ENCODE results near the gene UBE2K.

The UBE2K gene

DNA sequence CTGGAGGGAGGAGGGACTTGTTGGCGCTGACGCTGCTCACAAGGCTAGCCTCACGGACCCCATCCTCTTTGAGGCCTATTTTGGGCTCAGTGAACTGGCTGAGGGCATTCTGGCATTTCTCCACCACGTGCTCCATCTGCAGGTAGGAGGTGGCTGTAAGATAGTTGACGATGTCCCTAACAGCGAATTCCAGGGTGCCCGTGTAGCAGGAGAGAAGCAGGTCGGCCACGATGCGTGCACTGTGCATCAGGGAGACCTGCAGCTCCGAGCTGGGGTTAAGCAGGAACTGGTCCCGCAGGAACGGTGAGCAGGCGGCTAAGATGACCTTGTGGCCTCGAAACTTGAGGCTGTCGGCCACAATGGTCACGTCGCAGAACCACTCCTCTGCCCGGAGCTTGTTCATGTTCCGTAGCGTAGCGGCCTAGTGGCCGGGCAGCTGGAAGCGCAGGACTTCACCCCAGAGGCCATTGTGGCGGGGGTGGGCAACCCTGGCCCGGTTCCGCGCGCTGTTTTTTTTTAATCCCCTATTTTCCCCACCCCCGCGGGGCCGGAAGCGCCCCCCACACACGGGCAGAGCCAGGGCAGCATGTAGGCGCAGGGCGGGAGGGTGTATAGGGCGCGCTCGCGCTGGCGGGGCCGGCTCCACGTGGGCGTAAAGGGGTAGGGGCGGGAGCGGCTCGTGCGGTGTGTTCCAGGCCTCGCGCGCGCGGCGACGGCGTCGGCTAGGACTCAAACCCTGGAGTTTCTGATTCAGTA, 73.2 kb downstream of the UBE2K start:
- TF ChIP-seq TAF1 (IDR thresholded peaks at IDR 0.05; ENCODE audit: borderline replicate concordance, insufficient read depth, low read length) (no peak), SIN3A (IDR thresholded peaks at IDR 0.05; ENCODE audit: borderline replicate concordance, insufficient read depth, low read length) (no peak), FOXP2 (optimal IDR thresholded peaks at IDR 0.05; ENCODE audit: borderline replicate concordance, extremely low read depth, extremely low read length, insufficient read depth) (no peak), POLR2AphosphoS5 (IDR thresholded peaks at IDR 0.05; ENCODE audit: low read depth, low read length) (no peak)
- TF ChIP-seq, protein P1, sequence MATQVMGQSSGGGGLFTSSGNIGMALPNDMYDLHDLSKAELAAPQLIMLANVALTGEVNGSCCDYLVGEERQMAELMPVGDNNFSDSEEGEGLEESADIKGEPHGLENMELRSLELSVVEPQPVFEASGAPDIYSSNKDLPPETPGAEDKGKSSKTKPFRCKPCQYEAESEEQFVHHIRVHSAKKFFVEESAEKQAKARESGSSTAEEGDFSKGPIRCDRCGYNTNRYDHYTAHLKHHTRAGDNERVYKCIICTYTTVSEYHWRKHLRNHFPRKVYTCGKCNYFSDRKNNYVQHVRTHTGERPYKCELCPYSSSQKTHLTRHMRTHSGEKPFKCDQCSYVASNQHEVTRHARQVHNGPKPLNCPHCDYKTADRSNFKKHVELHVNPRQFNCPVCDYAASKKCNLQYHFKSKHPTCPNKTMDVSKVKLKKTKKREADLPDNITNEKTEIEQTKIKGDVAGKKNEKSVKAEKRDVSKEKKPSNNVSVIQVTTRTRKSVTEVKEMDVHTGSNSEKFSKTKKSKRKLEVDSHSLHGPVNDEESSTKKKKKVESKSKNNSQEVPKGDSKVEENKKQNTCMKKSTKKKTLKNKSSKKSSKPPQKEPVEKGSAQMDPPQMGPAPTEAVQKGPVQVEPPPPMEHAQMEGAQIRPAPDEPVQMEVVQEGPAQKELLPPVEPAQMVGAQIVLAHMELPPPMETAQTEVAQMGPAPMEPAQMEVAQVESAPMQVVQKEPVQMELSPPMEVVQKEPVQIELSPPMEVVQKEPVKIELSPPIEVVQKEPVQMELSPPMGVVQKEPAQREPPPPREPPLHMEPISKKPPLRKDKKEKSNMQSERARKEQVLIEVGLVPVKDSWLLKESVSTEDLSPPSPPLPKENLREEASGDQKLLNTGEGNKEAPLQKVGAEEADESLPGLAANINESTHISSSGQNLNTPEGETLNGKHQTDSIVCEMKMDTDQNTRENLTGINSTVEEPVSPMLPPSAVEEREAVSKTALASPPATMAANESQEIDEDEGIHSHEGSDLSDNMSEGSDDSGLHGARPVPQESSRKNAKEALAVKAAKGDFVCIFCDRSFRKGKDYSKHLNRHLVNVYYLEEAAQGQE (IDR thresholded peaks at IDR 0.05; ENCODE audit: insufficient read depth in 1 of 2, low read depth in 2 of 2, low read length in 2 of 2) = no peak

DNA sequence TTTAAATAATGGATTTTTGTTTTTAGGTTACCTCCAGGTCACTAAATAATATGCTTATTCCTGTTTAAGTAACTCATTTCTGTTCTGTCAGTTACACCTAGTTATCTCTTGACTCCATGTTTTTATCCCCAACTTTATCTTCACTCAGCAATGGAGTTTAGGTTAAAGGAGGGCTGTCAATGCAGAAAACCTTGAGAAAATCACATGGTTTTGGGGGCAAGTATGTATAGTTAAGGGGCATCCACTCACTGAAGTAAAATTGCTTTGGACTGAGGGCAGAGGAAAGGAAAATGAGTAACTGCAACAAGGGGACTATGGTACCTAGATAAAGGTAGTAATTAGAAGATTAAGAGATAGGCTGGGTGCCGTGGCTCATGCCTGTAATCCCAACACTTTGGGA, 87.1 kb downstream of the UBE2K start:
- TF ChIP-seq FOXP2 (optimal IDR thresholded peaks at IDR 0.05; ENCODE audit: borderline replicate concordance, extremely low read depth, extremely low read length, insufficient read depth) (no peak), TAF1 (IDR thresholded peaks at IDR 0.05; ENCODE audit: borderline replicate concordance, insufficient read depth, low read length) (no peak), SIN3A (IDR thresholded peaks at IDR 0.05; ENCODE audit: borderline replicate concordance, insufficient read depth, low read length) (no peak), POLR2AphosphoS5 (IDR thresholded peaks at IDR 0.05; ENCODE audit: low read depth, low read length) (no peak)
- TF ChIP-seq, protein P1 (IDR thresholded peaks at IDR 0.05; ENCODE audit: insufficient read depth in 1 of 2, low read depth in 2 of 2, low read length in 2 of 2) = no peak

DNA sequence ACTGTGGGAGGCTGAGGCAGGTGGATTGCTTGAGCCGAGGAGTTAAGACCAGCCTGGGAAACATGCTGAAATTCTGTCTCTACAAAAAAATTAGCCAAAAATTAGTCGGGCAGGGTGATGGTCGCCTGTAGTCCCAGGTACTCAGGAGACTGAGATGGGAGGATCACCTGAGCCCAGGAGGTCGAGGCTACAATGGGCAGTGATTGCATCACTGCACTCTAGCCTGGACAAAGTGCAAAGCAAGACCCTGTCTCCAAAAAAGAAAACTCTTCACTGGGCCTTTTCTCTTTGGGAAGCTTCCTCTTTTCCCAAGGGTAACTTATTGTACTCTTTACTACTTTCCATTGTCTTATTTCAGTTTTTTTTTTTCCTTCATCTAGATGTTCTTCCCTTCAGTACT, 88.9 kb downstream of the UBE2K start:
- TF ChIP-seq, protein P1 (IDR thresholded peaks at IDR 0.05; ENCODE audit: insufficient read depth in 1 of 2, low read depth in 2 of 2, low read length in 2 of 2) = no peak
- no peak for TF ChIP-seq SIN3A (IDR thresholded peaks at IDR 0.05; ENCODE audit: borderline replicate concordance, insufficient read depth, low read length)
- TF ChIP-seq TAF1 (IDR thresholded peaks at IDR 0.05; ENCODE audit: borderline replicate concordance, insufficient read depth, low read length) = no peak
- no peak for TF ChIP-seq POLR2AphosphoS5 (IDR thresholded peaks at IDR 0.05; ENCODE audit: low read depth, low read length)
- TF ChIP-seq FOXP2 (optimal IDR thresholded peaks at IDR 0.05; ENCODE audit: borderline replicate concordance, extremely low read depth, extremely low read length, insufficient read depth) = no peak

DNA sequence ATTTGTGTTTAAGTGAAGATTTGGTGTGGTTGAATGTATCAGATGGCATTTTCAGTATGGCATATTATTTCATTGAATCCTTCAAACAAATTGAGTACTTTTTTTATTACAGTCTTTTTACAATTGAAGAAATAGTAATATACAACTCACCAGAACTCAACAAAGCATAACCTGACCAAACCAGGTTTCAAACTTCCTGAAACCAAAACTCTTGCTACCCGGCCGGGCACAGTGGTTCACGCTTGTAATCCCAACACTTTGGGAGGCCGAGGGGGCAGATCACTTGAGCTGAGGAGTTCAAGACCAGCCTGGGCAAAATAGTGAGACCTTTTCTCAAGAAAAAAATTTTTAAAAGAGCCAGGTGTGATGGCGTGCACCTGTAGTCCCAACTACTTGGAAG, 94.2 kb downstream of the UBE2K start:
- TF ChIP-seq POLR2AphosphoS5 (IDR thresholded peaks at IDR 0.05; ENCODE audit: low read depth, low read length) = no peak
- TF ChIP-seq TAF1 (IDR thresholded peaks at IDR 0.05; ENCODE audit: borderline replicate concordance, insufficient read depth, low read length) = no peak
- TF ChIP-seq, protein P1 (IDR thresholded peaks at IDR 0.05; ENCODE audit: insufficient read depth in 1 of 2, low read depth in 2 of 2, low read length in 2 of 2) = no peak
- no peak for TF ChIP-seq FOXP2 (optimal IDR thresholded peaks at IDR 0.05; ENCODE audit: borderline replicate concordance, extremely low read depth, extremely low read length, insufficient read depth)
- TF ChIP-seq SIN3A (IDR thresholded peaks at IDR 0.05; ENCODE audit: borderline replicate concordance, insufficient read depth, low read length) = no peak

Measured in PFSK-1 (cell line).